Uterus (tissue), 4 donors: Measurements from ENCODE around the gene FTCDNL1. TPM values are rescaled to one million over a fixed set of nuclear protein-coding genes. Genes with fewer than 3 reads are reported as not detected.

Experiments
- DNase-seq, 2 donors: peaks; one replicate each; pipeline ENCODE4 v3.0.0-alpha.2; 2019 to 2020
- H3K27ac ChIP-seq, 2 donors: fragments of 200-600 bp; sonication (generic); 1 replicate in 1 of 2; 2 replicates in 1 of 2; pipeline ENCODE4 v1.5.1; 2016 to 2018
- H3K27me3 ChIP-seq, 2 donors: fragments of 200-600 bp; sonication (generic); one replicate each; pipeline ENCODE4 v1.5.1; 2018 to 2019; ENCODE audit warnings: control low read depth in 1 of 2
- H3K36me3 ChIP-seq, 2 donors: fragments of 200-600 bp; sonication (generic); one replicate each; pipeline ENCODE4 v1.5.1; 2019; ENCODE audit warnings: control low read depth in 1 of 2
- H3K4me1 ChIP-seq, 2 donors: fragments of 200-600 bp; sonication (generic); one replicate each; pipeline ENCODE4 v1.5.1; 2018 to 2019; ENCODE audit warnings: control low read depth in 1 of 2
- H3K4me3 ChIP-seq, 2 donors: fragments of 200-600 bp; sonication (generic); 1 replicate in 1 of 2; 2 replicates in 1 of 2; pipeline ENCODE4 v1.5.1; 2018 to 2019; ENCODE audit warnings: mild to moderate bottlenecking in 1 of 2
- H3K9me3 ChIP-seq, 2 donors: fragments of 200-600 bp; sonication (generic); one replicate each; pipeline ENCODE4 v1.5.1; 2019; ENCODE audit warnings: control low read depth in 1 of 2
- CTCF ChIP-seq, 4 experiments: fragments of 200-600 bp in 2 of 4; fragments of 450-650 bp in 2 of 4; sonication (generic) in 2 of 4; IDR thresholded peaks; one replicate each; pipeline ENCODE4 v1.5.1; 2016 to 2019; ENCODE audit warnings: antibody characterized with exemption in 4 of 4, mild to moderate bottlenecking in 2 of 4, moderate library complexity in 1 of 4
- POLR2A ChIP-seq, 2 donors: fragments of 450-650 bp; IDR thresholded peaks; one replicate each; pipeline ENCODE4 v1.6.1; 2016; ENCODE audit warnings: antibody characterized with exemption in 2 of 2, mild to moderate bottlenecking in 1 of 2, moderate library complexity in 1 of 2
- intact Hi-C: fragments of 100-400 bp; cut with DNase I; formaldehyde crosslinking; loops from one replicate; pipeline ENCODE4 v1.15.1; 2023; ENCODE audit warnings: low total_unique reads
- total RNA-seq, 4 donors: library from RNA; depleted of rRNA in 3 of 4; stranded (reverse); fragments of >200 nt in 3 of 4; gene quantifications; one replicate each; pipeline versions ENCODE4 v1.1.0 to v1.2.4, GENCODE V29; 2014 to 2023
- donor health status: DM: yes; HTN: yes; CAD: no.

FTCDNL1 gene
- total RNA-seq, 4 donors from 2014 or later, result 0.29 to 5.8 (median 1.4) TPM; not detected in 1

- Histone ChIP-seq H3K27me3 (no peaks in the 10 kb centered on the region), H3K9me3 (no peaks in the 10 kb centered on the region), H3K27ac (no peak overlapping the region), H3K4me1 (no peaks in the 10 kb centered on the region), H3K4me3 (no peak overlapping the region), H3K36me3 (no peaks in the 10 kb centered on the region)
- intact Hi-C loops, result no loop called here
- TF ChIP-seq POLR2A (IDR thresholded peaks at IDR 0.05) (no peak), CTCF (IDR thresholded peaks at IDR 0.05) (no peak)
- no peak for DNase-seq
Observed at GRCh38 chr2:199791326-199791725, 59.7 kb downstream of the FTCDNL1 start.

GRCh38 chr2:199784512-199784911 is 66.5 kb downstream of the FTCDNL1 start:
- no peak overlapping the region for H3K4me3 ChIP-seq
- no peaks in the 10 kb centered on the region for H3K27me3 ChIP-seq
- no peaks in the 10 kb centered on the region for H3K4me1 ChIP-seq
- H3K27ac ChIP-seq, result no peak overlapping the region
- no peak for TF ChIP-seq CTCF (IDR thresholded peaks at IDR 0.05)
- TF ChIP-seq POLR2A (IDR thresholded peaks at IDR 0.05), result no peak
- H3K36me3 ChIP-seq, result no peaks in the 10 kb centered on the region
- no peak for DNase-seq
- no peaks in the 10 kb centered on the region for H3K9me3 ChIP-seq
- intact Hi-C loops, result no loop called here

GRCh38 chr2:199779589-199779988 is 71.4 kb downstream of the FTCDNL1 start:
- H3K9me3 ChIP-seq, result no peaks in the 10 kb centered on the region
- no peaks in the 10 kb centered on the region for H3K36me3 ChIP-seq
- no peak for TF ChIP-seq POLR2A (IDR thresholded peaks at IDR 0.05)
- no peak for TF ChIP-seq CTCF (IDR thresholded peaks at IDR 0.05)
- H3K4me1 ChIP-seq, result no peaks in the 10 kb centered on the region
- no peak overlapping the region for H3K27ac ChIP-seq
- H3K4me3 ChIP-seq, result no peak overlapping the region
- DNase-seq, result no peak
- no peaks in the 10 kb centered on the region for H3K27me3 ChIP-seq
- intact Hi-C loops, result no loop called here

GRCh38 chr2:199778655-199779054 is 72.3 kb downstream of the FTCDNL1 start:
- no peak overlapping the region for H3K4me3 ChIP-seq
- DNase-seq, result no peak
- H3K4me1 ChIP-seq, result no peaks in the 10 kb centered on the region
- H3K36me3 ChIP-seq, result no peaks in the 10 kb centered on the region
- no peaks in the 10 kb centered on the region for H3K27me3 ChIP-seq
- intact Hi-C loops, result no loop called here
- H3K27ac ChIP-seq, result no peak overlapping the region
- no peaks in the 10 kb centered on the region for H3K9me3 ChIP-seq
- TF ChIP-seq CTCF (IDR thresholded peaks at IDR 0.05) (no peak), POLR2A (IDR thresholded peaks at IDR 0.05) (no peak)

GRCh38 chr2:199777916-199778315 is 73.1 kb downstream of the FTCDNL1 start:
- no peak for TF ChIP-seq CTCF (IDR thresholded peaks at IDR 0.05)
- TF ChIP-seq POLR2A (IDR thresholded peaks at IDR 0.05), result no peak
- Histone ChIP-seq H3K4me1 (no peaks in the 10 kb centered on the region), H3K36me3 (no peaks in the 10 kb centered on the region), H3K9me3 (no peaks in the 10 kb centered on the region), H3K4me3 (no peak overlapping the region), H3K27ac (no peak overlapping the region), H3K27me3 (no peaks in the 10 kb centered on the region)
- intact Hi-C loops, result no loop called here
- DNase-seq, result no peak
